ENCODE measurements around the gene CAD.

CAD gene

GRCh38 chr2:27284996-27285395, 67.8 kb downstream of the CAD start:
- no peak for DNase-seq

- no peak for DNase-seq
Observed at GRCh38 chr2:27285481-27285880, 68.3 kb downstream of the CAD start.

- DNase-seq, result no peak
Observed at GRCh38 chr2:27288610-27289009, 71.4 kb downstream of the CAD start.

GRCh38 chr2:27290549-27290948, 73.4 kb downstream of the CAD start:
- DNase-seq, result no peak

- no peak for DNase-seq
Observed at GRCh38 chr2:27291865-27292264, 74.7 kb downstream of the CAD start.
